ENCODE data around the gene PGD.

- TF ChIP-seq CTCF (IDR thresholded peaks at IDR 0.05; ENCODE audit: low read length) (no peak), EZH2 (IDR thresholded peaks at IDR 0.05; ENCODE audit: borderline replicate concordance, low read length) (no peak)
Observed at GRCh38 chr1:10398734-10399443, at the start of gene PGD.

All from OCI-LY1 (cell line).